GM21360 (cell line): ENCODE measurements around the gene CARS2.
A peak's percentile ranks its signal among the peaks of the same experiment; 100 is the strongest.

Source experiments
- ATAC-seq: cut with Tn5 transposase; IDR thresholded peaks from one replicate; pipeline ENCODE4 v1.9.1; 2021; ENCODE audit warnings: mild to moderate bottlenecking, moderate library complexity; ENCODE audit not compliant: unreplicated experiment

Gene CARS2

GRCh38 chr13:110593430-110594130, 112.3 kb downstream of the CARS2 start:
- ATAC-seq = peak; percentile 67

GRCh38 chr13:110592665-110593064, 113.3 kb downstream of the CARS2 start:
- no peak for ATAC-seq
